PC-3 (cell line): ENCODE data around the gene ERCC3. TPM values are rescaled to one million over a fixed set of nuclear protein-coding genes. Genes with fewer than 3 reads are reported as not detected.
A peak's percentile ranks its signal among the peaks of the same experiment; 100 is the strongest.

Source experiments
- ATAC-seq: fragments of 200-7000 bp; cut with Tn5 transposase; 2 replicates; pipeline ENCODE4 v1.9.1; 2020; ENCODE audit warnings: mild to moderate bottlenecking, moderate library complexity
- BruUV-seq: library from RNA; stranded (reverse); fragments of 400-500 nt; replicated peaks from 2 replicates; lab custom pipeline; 2021; lab: Mats Ljungman, UMichigan
- CTCF ChIA-PET: fragments of 300-600 bp; sonication (Branson Sonifier 250); formaldehyde crosslinking; loops from one replicate; lab custom pipeline; 2022; ENCODE audit warnings: antibody characterized with exemption; lab: Charles Lee
- POLR2A ChIA-PET: fragments of 300-600 bp; sonication (Branson Sonifier 250); formaldehyde crosslinking; loops from one replicate; lab custom pipeline; 2022; ENCODE audit warnings: antibody characterized with exemption; ENCODE audit not compliant: unreplicated experiment; lab: Charles Lee
- DNase-seq: peaks from one replicate; pipeline ENCODE4 v3.0.0-alpha.2; 2015
- H2AFZ ChIP-seq: fragments of 300-600 bp; sonication (generic); 2 replicates; pipeline ENCODE4 v1.6.0; 2016; ENCODE audit warnings: antibody characterized with exemption, low read length
- H3F3A ChIP-seq: fragments of 300-600 bp; sonication (generic); one replicate; pipeline ENCODE4 v1.6.0; 2017; ENCODE audit warnings: antibody characterized with exemption, low read length, control low read depth, mild to moderate bottlenecking; ENCODE audit not compliant: unreplicated experiment
- H3K27ac ChIP-seq: fragments of 300-600 bp; sonication (generic); 2 replicates; pipeline ENCODE4 v1.5.1; 2016; ENCODE audit warnings: mild to moderate bottlenecking, low read length
- H3K27me3 ChIP-seq: fragments of 300-600 bp; sonication (generic); 2 replicates; pipeline ENCODE4 v1.6.1; 2016; ENCODE audit warnings: low read length, mixed read lengths
- H3K36me3 ChIP-seq: fragments of 300-600 bp; sonication (generic); 2 replicates; pipeline ENCODE4 v1.6.1; 2016; ENCODE audit warnings: low read depth, mixed run types, low read length, mixed read lengths
- H3K4me1 ChIP-seq: fragments of 300-600 bp; sonication (generic); 2 replicates; pipeline ENCODE4 v1.5.1; 2016; ENCODE audit warnings: low read length; ENCODE audit not compliant: insufficient read depth
- H3K4me2 ChIP-seq: fragments of 300-600 bp; sonication (generic); 2 replicates; pipeline ENCODE4 v1.6.0; 2016; ENCODE audit warnings: low read length
- H3K4me3 ChIP-seq: fragments of 300-600 bp; sonication (generic); 2 replicates; pipeline ENCODE4 v1.5.1; 2016; ENCODE audit warnings: mild to moderate bottlenecking, low read length, mixed read lengths
- H3K79me2 ChIP-seq: fragments of 300-600 bp; sonication (generic); 2 replicates; pipeline ENCODE4 v1.6.1; 2017; ENCODE audit warnings: low read length, mixed read lengths
- H3K9ac ChIP-seq: fragments of 300-600 bp; sonication (generic); 2 replicates; pipeline ENCODE4 v1.6.0; 2016; ENCODE audit warnings: mild to moderate bottlenecking, low read length
- H3K9me2 ChIP-seq: fragments of 300-600 bp; sonication (generic); replicated peaks from 2 replicates; pipeline ENCODE4 v1.6.1; 2016; ENCODE audit warnings: mixed run types, low read length, mixed read lengths
- H3K9me3 ChIP-seq: fragments of 300-600 bp; sonication (generic); 2 replicates; pipeline ENCODE4 v1.6.1; 2016; ENCODE audit warnings: low read length, mixed read lengths
- H4K20me1 ChIP-seq: fragments of 300-600 bp; sonication (generic); 2 replicates; pipeline ENCODE4 v1.6.1; 2016; ENCODE audit warnings: low read length, mixed read lengths
- EZH2 ChIP-seq: fragments of 300-600 bp; sonication (generic); IDR thresholded peaks from one replicate; pipeline ENCODE4 v1.6.1; 2017; ENCODE audit warnings: antibody characterized with exemption, mild to moderate bottlenecking, low read length; ENCODE audit not compliant: unreplicated experiment
- EZH2phosphoT487 ChIP-seq: fragments of 300-600 bp; sonication (generic); IDR thresholded peaks from 2 replicates; pipeline ENCODE4 v1.6.1; 2018; ENCODE audit warnings: mild to moderate bottlenecking, antibody characterized with exemption, low read length, borderline replicate concordance
- intact Hi-C: fragments of 100-400 bp; cut with micrococcal nuclease; formaldehyde crosslinking; loops from 2 replicates; pipeline ENCODE4 v1.9.0; 2023
- total RNA-seq: library from RNA; depleted of rRNA; stranded (reverse); fragments of >200 nt; gene quantifications from 2 replicates; pipeline ENCODE4 v1.2.3, GENCODE V29; 2014
- TF ChIP-seq, protein P1 (sequence below): fragments of 300-600 bp; sonication (generic); conservative IDR thresholded peaks from 2 replicates; pipeline ENCODE4 v1.5.1; 2017; ENCODE audit warnings: antibody characterized with exemption, low read depth, mild to moderate bottlenecking, low read length

ERCC3 gene
- total RNA-seq, 1 experiment from 2014 or later = 39.0 TPM

DNA sequence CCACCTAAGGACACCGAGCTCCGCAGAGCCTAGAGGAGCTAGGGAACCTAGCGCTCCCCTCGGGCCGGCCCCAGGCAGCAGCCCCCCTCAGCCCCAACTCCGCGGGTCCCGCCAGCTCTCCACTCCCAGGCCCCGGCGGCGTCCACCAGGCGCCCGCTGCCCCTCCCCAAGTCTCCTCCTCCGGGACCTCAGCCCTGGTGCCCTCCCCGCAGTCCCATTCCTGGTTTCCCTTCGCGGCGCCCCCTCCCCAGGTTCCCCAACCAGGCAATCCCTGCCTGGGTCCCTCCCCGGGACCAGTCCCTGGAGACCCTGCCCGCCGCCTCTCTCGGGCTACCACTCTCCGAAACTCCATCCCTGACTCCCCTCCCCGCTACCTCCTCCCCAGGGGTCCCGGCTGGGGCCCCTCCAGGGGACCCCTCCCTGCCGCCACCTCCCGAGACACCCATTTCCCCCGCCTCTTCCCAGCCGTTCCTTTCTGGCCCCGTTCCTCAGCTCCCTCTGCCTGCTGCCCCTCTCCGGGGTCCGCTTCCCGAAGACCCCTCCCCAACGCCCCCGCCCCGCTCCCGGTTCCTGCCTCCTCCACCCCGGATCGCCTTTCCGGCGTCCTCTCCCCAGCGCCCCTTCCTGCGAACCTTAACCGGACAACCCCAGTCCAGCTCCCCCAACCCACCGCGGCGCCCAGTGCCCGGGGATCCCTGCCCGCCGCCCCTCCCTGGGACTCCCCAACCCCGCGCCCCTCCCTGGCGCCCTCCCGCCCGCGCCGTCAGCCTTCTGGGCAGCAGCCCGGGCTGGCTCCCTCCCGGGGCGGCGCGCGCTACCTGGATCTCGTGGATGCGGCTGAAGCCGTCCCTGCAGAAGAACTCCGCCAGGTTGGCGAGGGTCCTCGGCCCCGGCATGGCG is 74.5 kb downstream of the ERCC3 start:
- no peak for ATAC-seq
- peak overlapping the region; percentile 70 for H3K9ac ChIP-seq

DNA sequence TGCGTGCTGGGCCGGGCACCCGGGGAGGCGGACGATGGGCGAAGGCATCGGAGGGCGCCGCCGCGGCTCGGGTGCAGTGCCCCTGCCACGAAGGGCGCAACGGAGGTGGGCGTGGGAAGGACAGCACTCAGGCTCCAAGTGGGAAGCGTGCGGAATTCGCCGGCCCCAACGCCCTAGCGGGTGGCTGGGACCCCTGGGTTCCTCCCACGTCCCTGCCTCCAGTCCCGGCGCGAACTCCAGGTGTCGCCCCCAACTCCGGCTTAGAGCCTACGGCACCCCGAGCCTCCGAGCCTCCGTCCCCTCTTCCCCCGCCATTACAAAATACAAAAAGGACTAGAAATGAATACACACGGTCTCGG is 75.2 kb downstream of the ERCC3 start:
- ChIA-PET POLR2A (no interaction called here), CTCF (no interaction called here)
- H3K9ac ChIP-seq = peak overlapping the region; percentile 70
- no peaks in the 10 kb centered on the region for H3K27me3 ChIP-seq
- TF ChIP-seq, protein P1, sequence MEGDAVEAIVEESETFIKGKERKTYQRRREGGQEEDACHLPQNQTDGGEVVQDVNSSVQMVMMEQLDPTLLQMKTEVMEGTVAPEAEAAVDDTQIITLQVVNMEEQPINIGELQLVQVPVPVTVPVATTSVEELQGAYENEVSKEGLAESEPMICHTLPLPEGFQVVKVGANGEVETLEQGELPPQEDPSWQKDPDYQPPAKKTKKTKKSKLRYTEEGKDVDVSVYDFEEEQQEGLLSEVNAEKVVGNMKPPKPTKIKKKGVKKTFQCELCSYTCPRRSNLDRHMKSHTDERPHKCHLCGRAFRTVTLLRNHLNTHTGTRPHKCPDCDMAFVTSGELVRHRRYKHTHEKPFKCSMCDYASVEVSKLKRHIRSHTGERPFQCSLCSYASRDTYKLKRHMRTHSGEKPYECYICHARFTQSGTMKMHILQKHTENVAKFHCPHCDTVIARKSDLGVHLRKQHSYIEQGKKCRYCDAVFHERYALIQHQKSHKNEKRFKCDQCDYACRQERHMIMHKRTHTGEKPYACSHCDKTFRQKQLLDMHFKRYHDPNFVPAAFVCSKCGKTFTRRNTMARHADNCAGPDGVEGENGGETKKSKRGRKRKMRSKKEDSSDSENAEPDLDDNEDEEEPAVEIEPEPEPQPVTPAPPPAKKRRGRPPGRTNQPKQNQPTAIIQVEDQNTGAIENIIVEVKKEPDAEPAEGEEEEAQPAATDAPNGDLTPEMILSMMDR = no peak
- TF ChIP-seq EZH2phosphoT487 (no peak), EZH2 (no peak)
- no peaks in the 10 kb centered on the region for H3K9me3 ChIP-seq
- H3K9me2 ChIP-seq = no peaks in the 10 kb centered on the region
- no TSS peak for BruUV-seq
- no peak overlapping the region for H2AFZ ChIP-seq
- no peaks in the 10 kb centered on the region for H3K79me2 ChIP-seq
- intact Hi-C loops = loop anchor here (1.0 kb wide), 1 partner anchor 8 kb away; no protein-coding TSS in a partner anchor
- H3K4me1 ChIP-seq = peaks cover 32% of the 10 kb centered on the region
- peaks cover 6% of the 10 kb centered on the region for H3F3A ChIP-seq
- peak overlapping the region; percentile 69 for H3K4me3 ChIP-seq
- H4K20me1 ChIP-seq = no peaks in the 10 kb centered on the region
- H3K36me3 ChIP-seq = no peaks in the 10 kb centered on the region
- no peak for ATAC-seq
- no peak for DNase-seq
- H3K4me2 ChIP-seq = peak overlapping the region; percentile 82
- peak overlapping the region; percentile 99 for H3K27ac ChIP-seq

More for the DNA sequence above, 74.5 kb downstream of the ERCC3 start:
- Histone ChIP-seq H3K36me3 (no peaks in the 10 kb centered on the region), H3K4me3 (peak overlapping the region; percentile 69), H3K4me2 (peak overlapping the region; percentile 82), H3K9me3 (no peaks in the 10 kb centered on the region), H4K20me1 (no peaks in the 10 kb centered on the region), H3K27me3 (no peaks in the 10 kb centered on the region), H3K79me2 (no peaks in the 10 kb centered on the region), H2AFZ (peak overlapping the region; percentile 77), H3F3A (peaks cover 6% of the 10 kb centered on the region), H3K4me1 (peaks cover 32% of the 10 kb centered on the region), H3K9me2 (no peaks in the 10 kb centered on the region), H3K27ac (no peak overlapping the region)
- CTCF ChIA-PET = no interaction called here
- POLR2A ChIA-PET = no interaction called here
- DNase-seq = peak; percentile 31
- intact Hi-C loops = loop anchor here (10.0 kb wide), 1 partner anchor 165 kb away; the partner anchor contains the start of gene MAP3K2
- no TSS peak for BruUV-seq
- TF ChIP-seq EZH2 (no peak), EZH2phosphoT487 (no peak)
- TF ChIP-seq, protein P1 = no peak
